ENCODE data around the gene CELF2. TPM values are rescaled to one million over a fixed set of nuclear protein-coding genes. Genes with fewer than 3 reads are reported as not detected.

Gene CELF2
- total RNA-seq, 4 donors from 2014 or later: 27.0 to 44.1 (median 31.3) TPM

DNA sequence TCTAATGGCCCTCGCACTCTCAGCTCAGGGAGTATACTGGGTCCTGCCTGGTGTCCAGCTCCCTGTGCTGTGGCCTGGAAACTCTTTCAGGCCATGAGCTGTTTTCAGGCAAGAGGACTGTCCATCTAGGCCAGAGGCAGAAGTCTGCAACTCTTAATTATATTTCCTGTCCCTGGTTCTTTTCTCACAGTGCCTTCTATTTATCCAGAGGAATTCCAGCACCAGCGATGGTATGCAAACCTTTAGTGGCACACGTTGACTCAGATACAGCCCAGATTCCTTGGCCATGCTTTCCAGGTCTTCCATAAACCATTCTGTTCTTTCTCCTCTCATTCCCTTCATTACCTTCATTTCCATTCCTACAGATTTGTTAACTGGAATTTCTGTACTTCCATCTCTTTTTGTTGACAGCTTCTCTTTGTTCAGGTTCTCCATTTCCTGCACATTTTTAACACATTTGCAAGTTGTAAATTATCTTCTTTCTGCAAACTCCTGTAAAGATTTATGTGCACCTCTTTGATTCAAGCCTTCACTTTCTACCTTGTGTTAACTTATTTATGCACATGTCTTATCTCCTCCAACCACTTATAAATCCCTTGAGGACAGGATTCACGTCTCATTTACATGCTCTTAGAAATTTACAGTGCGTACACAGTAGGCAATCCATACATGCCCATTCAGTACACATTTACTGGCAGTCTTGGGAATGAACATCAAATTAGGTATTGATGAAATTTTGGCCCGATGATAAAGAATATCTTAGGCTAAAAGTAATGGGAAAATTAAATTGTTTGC, 172.1 kb downstream of the CELF2 start:
- H3K27me3 ChIP-seq: no peaks in the 10 kb centered on the region
- no peak overlapping the region for H3K4me3 ChIP-seq
- WGBS, 2 donors (ENCODE audit: low coverage in 1 of 2): 73 to 78% methylated on average over 5 to 6 of the region's 6 CpGs
- peaks cover 4 to 46% (median 24%) of the 10 kb centered on the region in 4 donors for H3K4me1 ChIP-seq
- in situ Hi-C loops (cut with MboI; ENCODE audit: low pct_ligation_motif_present in 1 of 4, low pct_unique_long_range_greater_than_20kb in 1 of 4, low sequenced_read_pairs in 3 of 4) (no loop called here), intact Hi-C loops (cut with DNase I; ENCODE audit: low total_unique reads) (no loop called here)
- no peaks in the 10 kb centered on the region for H3K36me3 ChIP-seq
- H3K9me3 ChIP-seq: no peaks in the 10 kb centered on the region
- TF ChIP-seq, protein P1, sequence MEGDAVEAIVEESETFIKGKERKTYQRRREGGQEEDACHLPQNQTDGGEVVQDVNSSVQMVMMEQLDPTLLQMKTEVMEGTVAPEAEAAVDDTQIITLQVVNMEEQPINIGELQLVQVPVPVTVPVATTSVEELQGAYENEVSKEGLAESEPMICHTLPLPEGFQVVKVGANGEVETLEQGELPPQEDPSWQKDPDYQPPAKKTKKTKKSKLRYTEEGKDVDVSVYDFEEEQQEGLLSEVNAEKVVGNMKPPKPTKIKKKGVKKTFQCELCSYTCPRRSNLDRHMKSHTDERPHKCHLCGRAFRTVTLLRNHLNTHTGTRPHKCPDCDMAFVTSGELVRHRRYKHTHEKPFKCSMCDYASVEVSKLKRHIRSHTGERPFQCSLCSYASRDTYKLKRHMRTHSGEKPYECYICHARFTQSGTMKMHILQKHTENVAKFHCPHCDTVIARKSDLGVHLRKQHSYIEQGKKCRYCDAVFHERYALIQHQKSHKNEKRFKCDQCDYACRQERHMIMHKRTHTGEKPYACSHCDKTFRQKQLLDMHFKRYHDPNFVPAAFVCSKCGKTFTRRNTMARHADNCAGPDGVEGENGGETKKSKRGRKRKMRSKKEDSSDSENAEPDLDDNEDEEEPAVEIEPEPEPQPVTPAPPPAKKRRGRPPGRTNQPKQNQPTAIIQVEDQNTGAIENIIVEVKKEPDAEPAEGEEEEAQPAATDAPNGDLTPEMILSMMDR (IDR thresholded peaks at IDR 0.05): no peak
- TF ChIP-seq POLR2AphosphoS5 (IDR thresholded peaks at IDR 0.05) (no peak), EP300 (IDR thresholded peaks at IDR 0.05; ENCODE audit: low read depth) (no peak), POLR2A (IDR thresholded peaks at IDR 0.05) (no peak)
- peak overlapping the region in 3 of 4 donors; percentile 10 to 42 (median 38) for H3K27ac ChIP-seq
- DNase-seq: no peak

DNA sequence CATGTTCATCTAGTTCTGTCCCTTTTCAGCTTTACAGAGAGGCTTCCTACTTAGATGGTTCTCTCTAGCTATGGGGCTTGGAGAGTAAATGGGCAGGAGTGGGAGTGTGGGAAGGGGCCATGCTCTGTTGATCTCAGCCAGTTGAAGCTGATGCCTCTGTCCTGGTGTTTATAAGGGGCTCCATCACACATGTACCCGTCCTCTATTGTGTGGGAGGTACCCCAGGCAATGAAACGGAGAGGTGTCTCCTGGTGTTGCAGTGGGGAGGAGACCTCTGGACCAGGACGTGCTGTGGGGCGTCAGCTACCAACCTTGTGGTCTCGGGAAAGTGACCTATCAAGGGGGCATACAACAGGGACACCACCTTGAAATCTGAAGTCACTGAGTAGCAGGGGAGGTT, 173.5 kb downstream of the CELF2 start:
- no peak overlapping the region for H3K27ac ChIP-seq
- H3K9me3 ChIP-seq: no peaks in the 10 kb centered on the region
- peaks cover 4 to 49% (median 24%) of the 10 kb centered on the region in 4 donors for H3K4me1 ChIP-seq
- H3K27me3 ChIP-seq: no peaks in the 10 kb centered on the region
- DNase-seq: no peak
- in situ Hi-C loops (cut with MboI; ENCODE audit: low pct_ligation_motif_present in 1 of 4, low pct_unique_long_range_greater_than_20kb in 1 of 4, low sequenced_read_pairs in 3 of 4): no loop called here
- no peak overlapping the region for H3K4me3 ChIP-seq
- intact Hi-C loops (cut with DNase I; ENCODE audit: low total_unique reads): no loop called here
- no peaks in the 10 kb centered on the region for H3K36me3 ChIP-seq
- TF ChIP-seq EP300 (IDR thresholded peaks at IDR 0.05; ENCODE audit: low read depth) (no peak), POLR2AphosphoS5 (IDR thresholded peaks at IDR 0.05) (no peak), POLR2A (IDR thresholded peaks at IDR 0.05) (no peak)
- TF ChIP-seq, protein P1 (IDR thresholded peaks at IDR 0.05): no peak
- WGBS, 2 donors (ENCODE audit: low coverage in 1 of 2): 87% methylated on average over 5 of the region's 5 CpGs; no CpG with 5 or more reads in 1 of the 2 donors

GRCh38 chr10:11191678-11192077, 174.0 kb downstream of the CELF2 start:
- Histone ChIP-seq H3K4me1 (peaks cover 4 to 49% (median 24%) of the 10 kb centered on the region in 4 donors), H3K36me3 (no peaks in the 10 kb centered on the region), H3K27me3 (no peaks in the 10 kb centered on the region), H3K9me3 (no peaks in the 10 kb centered on the region), H3K27ac (no peak overlapping the region), H3K4me3 (no peak overlapping the region)
- in situ Hi-C loops (cut with MboI; ENCODE audit: low pct_ligation_motif_present in 1 of 4, low pct_unique_long_range_greater_than_20kb in 1 of 4, low sequenced_read_pairs in 3 of 4) (no loop called here), intact Hi-C loops (cut with DNase I; ENCODE audit: low total_unique reads) (no loop called here)
- 60 to 65% methylated on average over 5 of the region's 5 CpGs for WGBS, 2 donors (ENCODE audit: low coverage in 1 of 2)
- DNase-seq: no peak
- TF ChIP-seq POLR2AphosphoS5 (IDR thresholded peaks at IDR 0.05): no peak
- TF ChIP-seq, protein P1 (IDR thresholded peaks at IDR 0.05): no peak
- no peak for TF ChIP-seq POLR2A (IDR thresholded peaks at IDR 0.05)

DNA sequence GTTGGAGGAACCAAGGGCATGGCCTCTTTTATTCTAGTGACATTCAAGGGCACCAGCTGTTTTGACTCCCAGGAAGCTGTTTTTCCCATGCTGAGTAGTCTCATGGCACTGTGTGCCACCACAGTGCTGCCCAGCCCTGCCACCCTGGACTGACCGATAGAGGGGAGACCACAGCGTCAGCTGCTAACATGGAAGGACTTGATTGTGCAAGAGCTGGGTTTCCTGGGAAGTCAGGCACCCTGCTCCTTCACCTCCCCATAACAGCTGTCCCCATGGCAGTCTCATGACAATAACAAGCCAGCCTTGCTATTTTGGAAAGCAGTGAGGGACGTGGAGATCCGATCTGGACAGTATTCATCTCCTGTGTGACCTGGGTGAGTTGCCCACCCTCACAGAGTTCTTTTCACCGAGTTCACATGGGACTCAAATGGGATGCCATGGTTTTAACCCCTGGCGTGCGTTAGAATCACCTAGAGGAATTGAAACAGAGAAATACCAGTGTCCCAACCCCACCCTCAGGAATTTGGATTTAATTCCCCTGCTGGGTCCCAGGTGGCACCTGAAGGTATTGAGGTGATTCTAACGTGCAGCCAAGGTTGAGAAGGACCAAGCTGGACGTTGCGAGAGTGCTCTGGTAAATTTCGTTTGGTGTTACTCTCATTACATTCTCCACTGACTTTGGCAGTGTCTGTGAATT, 174.8 kb downstream of the CELF2 start:
- in situ Hi-C loops (cut with MboI; ENCODE audit: low pct_ligation_motif_present in 1 of 4, low pct_unique_long_range_greater_than_20kb in 1 of 4, low sequenced_read_pairs in 3 of 4) (no loop called here), intact Hi-C loops (cut with DNase I; ENCODE audit: low total_unique reads) (no loop called here)
- Histone ChIP-seq H3K4me3 (no peak overlapping the region), H3K27ac (no peak overlapping the region), H3K36me3 (no peaks in the 10 kb centered on the region), H3K4me1 (peaks cover 4 to 55% (median 27%) of the 10 kb centered on the region in 4 donors), H3K9me3 (no peaks in the 10 kb centered on the region), H3K27me3 (no peaks in the 10 kb centered on the region)
- DNase-seq: peak; percentile 27
- TF ChIP-seq, protein P1 (IDR thresholded peaks at IDR 0.05): no peak
- TF ChIP-seq POLR2AphosphoS5 (IDR thresholded peaks at IDR 0.05): no peak
- TF ChIP-seq POLR2A (IDR thresholded peaks at IDR 0.05): no peak
- TF ChIP-seq EP300 (IDR thresholded peaks at IDR 0.05; ENCODE audit: low read depth): no peak
- 76 to 79% methylated on average over 5 to 11 of the region's 11 CpGs for WGBS, 2 donors (ENCODE audit: low coverage in 1 of 2)
